Activated CD4-positive, alpha-beta T cell treated with anti-CD3 and anti-CD28 coated beads for 36 hours (primary cell): Measurements from ENCODE around the gene HMBS. TPM values are rescaled to one million over a fixed set of nuclear protein-coding genes. Genes with fewer than 3 reads are reported as not detected.
"Not testable (repeated sequence)": the region's sequence is repeated elsewhere in the genome, so short reads cannot be mapped to it uniquely, and the experiment has no call there.

ENCODE experiments used
- ATAC-seq: fragments of 200-7000 bp; cut with Tn5 transposase; one replicate; pipeline ENCODE4 v1.10.0; 2021; ENCODE audit warnings: mild to moderate bottlenecking, moderate library complexity
- CTCF ChIA-PET: fragments of 350-600 bp; sonication (Branson Sonifier 250); formaldehyde crosslinking; loops from one replicate; lab custom pipeline; 2021; ENCODE audit warnings: antibody characterized with exemption; lab: Charles Lee
- POLR2A ChIA-PET: fragments of 350-600 bp; sonication (Branson Sonifier 250); formaldehyde crosslinking; loops from one replicate; lab custom pipeline; 2021; ENCODE audit warnings: antibody characterized with exemption, inconsistent platforms; lab: Charles Lee
- DNase-seq: peaks from one replicate; pipeline ENCODE4 v3.0.0-alpha.2; 2020
- H3K27ac Mint-ChIP-seq: one replicate; pipeline ENCODE4 v1.8.0; 2021; ENCODE audit warnings: mixed read lengths
- H3K27me3 Mint-ChIP-seq: one replicate; pipeline ENCODE4 v1.8.0; 2021; ENCODE audit warnings: mixed read lengths
- H3K36me3 Mint-ChIP-seq: one replicate; pipeline ENCODE4 v1.8.0; 2021; ENCODE audit warnings: low read depth, mixed read lengths
- H3K4me1 Mint-ChIP-seq: one replicate; pipeline ENCODE4 v1.8.0; 2021; ENCODE audit warnings: mixed read lengths
- H3K4me3 Mint-ChIP-seq: one replicate; pipeline ENCODE4 v1.8.0; 2021; ENCODE audit warnings: mild to moderate bottlenecking, moderate library complexity, mixed read lengths
- H3K9me3 Mint-ChIP-seq: one replicate; pipeline ENCODE4 v1.8.0; 2021; ENCODE audit warnings: low read depth, mixed read lengths
- intact Hi-C, 2 experiments: fragments of 100-400 bp; cut with DNase I in 1 of 2; cut with micrococcal nuclease in 1 of 2; formaldehyde crosslinking; loops; one replicate each; pipeline versions ENCODE4 v1.14.2 to v1.15.1; 2022 to 2024; cut with DNase I, micrococcal nuclease
- total RNA-seq, 2 experiments: library from RNA; stranded (reverse); gene quantifications; one replicate each; pipeline ENCODE4 v1.2.3, GENCODE V29; 2021

The HMBS gene
- 10 to 100 TPM; 39.8 to 41.8 TPM for total RNA-seq

DNA sequence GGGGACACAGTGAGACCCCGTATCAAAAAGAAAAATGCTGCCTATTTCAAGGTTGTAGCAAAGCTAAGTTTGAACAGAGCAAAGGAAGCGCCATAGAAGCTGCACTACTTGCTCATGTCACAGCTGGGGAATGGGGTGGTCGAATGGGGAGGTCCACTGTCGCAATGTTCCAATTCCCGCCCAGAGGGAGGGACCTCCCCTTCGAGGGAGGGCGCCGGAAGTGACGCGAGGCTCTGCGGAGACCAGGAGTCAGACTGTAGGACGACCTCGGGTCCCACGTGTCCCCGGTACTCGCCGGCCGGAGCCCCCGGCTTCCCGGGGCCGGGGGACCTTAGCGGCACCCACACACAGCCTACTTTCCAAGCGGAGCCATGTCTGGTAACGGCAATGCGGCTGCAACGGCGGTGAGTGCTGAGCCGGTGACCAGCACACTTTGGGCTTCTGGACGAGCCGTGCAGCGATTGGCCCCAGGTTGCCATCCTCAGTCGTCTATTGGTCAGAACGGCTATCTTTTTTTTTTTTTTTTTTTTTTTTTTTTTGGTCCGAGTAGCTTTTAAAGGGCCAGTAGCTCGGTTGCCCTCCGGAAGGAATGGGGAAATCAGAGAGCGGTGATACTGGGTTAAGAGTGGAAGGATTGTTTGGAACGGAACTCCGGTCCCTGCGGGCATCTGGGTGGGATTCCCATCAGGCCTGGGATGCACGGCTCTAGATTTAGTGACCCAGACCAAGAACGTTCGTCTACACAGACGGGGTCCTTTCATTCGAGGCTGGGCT lies at the start of gene HMBS:
TSS of gene HMBS (plus strand) at position 219 of the 774 bp plus-strand sequence. CDS start at position 372, 153 bp downstream.
- H3K9me3 Mint-ChIP-seq, result no peaks in the 10 kb centered on the region
- no peaks in the 10 kb centered on the region for H3K27me3 Mint-ChIP-seq
- H3K4me1 Mint-ChIP-seq, result peaks cover 22% of the 10 kb centered on the region
- peaks cover 7% of the 10 kb centered on the region for H3K36me3 Mint-ChIP-seq
- ATAC-seq, result peak; percentile 94
- peak within 1 kb of the TSS; percentile 92 for H3K27ac Mint-ChIP-seq
- intact Hi-C loops, result loop anchor here (1.0 kb wide), 8 partner anchors 10 to 67 kb away; partner anchors contain the start of genes DPAGT1 (in 2 of the 2), VPS11 (in 2 of the 2), C2CD2L (in 1 of the 2) and HINFP (in 1 of the 2)
- ChIA-PET CTCF (interaction anchor here (0.6 to 2.6 kb wide), 16 partner anchors 11 to 271 kb away, joined by 3 to 12 read pairs (median 4); partner anchors contain the start of genes DPAGT1 and VPS11), POLR2A (interaction anchor here (0.6 to 3.0 kb wide), 11 partner anchors 8 to 121 kb away, joined by 3 to 28 read pairs (median 8); partner anchors contain the start of genes C2CD2L, CBL, DPAGT1 and VPS11)
- peak; percentile 96 for DNase-seq
- H3K4me3 Mint-ChIP-seq, result peak within 1 kb of the TSS; percentile 97

DNA sequence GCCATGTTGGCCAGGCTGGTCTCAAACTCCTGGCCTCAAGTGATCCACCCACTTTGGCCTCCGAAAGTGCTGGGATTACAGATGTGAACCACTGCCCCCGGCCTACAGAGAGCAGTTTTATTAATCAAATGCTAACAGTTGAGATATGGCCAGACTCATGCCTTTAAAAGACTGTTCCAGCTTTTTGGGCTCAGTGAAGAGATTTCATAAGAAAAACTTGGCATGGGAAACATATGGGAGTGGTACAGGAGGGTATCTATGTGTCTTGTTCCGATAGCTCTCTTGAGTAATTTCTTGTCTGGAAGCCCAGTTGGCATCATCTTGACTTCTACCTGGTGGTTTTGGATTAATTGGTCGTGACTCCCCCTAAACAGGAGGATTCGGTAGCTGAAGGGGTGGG lies 45.8 kb upstream of the HMBS start:
- Mint-ChIP-seq H3K4me3 (no peak overlapping the region), H3K9me3 (no peaks in the 10 kb centered on the region), H3K36me3 (no peaks in the 10 kb centered on the region), H3K27ac (no peak overlapping the region), H3K27me3 (no peaks in the 10 kb centered on the region), H3K4me1 (peaks cover 9% of the 10 kb centered on the region)
- ChIA-PET CTCF (no interaction called here), POLR2A (interaction anchor here (0.6 kb wide), 1 partner anchor 34 kb away, joined by 7 read pairs; no protein-coding TSS in a partner anchor)
- DNase-seq (no peak), ATAC-seq (no peak)
- intact Hi-C loops, result no loop called here

DNA sequence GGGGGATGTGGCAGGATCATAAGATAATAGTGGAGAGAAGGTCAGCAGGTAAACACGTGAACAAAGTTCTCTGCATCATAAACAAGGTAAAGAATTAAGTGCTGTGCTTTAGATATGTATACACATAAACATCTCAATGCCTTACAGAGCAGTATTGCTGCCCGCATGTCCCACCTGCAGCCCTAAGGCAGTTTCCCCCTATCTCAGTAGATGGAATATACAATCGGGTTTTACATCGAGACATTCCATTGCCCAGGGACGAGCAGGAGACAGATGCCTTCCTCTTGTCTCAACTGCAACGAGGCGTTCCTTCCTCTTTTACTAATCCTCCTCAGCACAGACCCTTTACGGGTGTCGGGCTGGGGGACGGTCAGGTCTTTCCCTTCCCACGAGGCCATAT lies 45.2 kb upstream of the HMBS start:
- CTCF ChIA-PET, H3K4me1 Mint-ChIP-seq, H3K36me3 Mint-ChIP-seq, DNase-seq, ATAC-seq, intact Hi-C loops, H3K27ac Mint-ChIP-seq, POLR2A ChIA-PET, H3K4me3 Mint-ChIP-seq, H3K27me3 Mint-ChIP-seq, H3K9me3 Mint-ChIP-seq: not testable (repeated sequence)

DNA sequence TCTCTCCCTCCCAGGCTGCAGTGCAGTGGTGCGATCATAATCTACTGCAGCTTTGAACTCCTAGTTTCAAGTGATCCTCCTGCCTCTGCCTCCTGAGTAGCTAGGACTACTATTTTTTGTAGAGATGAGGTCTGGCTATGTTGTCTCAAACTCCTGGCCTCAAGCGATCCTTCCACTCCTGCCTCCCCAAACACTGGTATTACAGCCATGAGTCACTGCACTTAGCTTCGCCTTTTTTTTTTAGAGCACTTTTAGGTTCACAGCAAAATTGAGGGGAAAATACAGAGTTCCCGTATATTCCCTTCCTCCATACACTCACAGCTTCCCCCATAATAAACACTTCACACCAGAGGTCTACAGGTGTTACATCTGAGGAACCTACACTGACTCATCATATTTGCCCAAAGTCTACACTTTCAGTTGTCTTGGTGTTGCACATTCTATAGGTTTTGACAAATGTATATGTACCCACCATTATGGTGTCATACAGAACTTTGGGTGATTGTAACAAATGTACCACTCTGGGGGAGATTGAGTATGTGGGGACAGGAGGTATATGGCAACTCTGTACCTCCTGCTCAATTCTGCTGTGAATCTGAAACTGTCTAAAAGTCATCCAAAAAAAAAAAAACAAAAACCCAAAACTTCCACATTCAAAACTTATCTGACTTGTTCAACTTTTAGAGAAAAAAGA lies 42.7 kb upstream of the HMBS start:
- no peaks in the 10 kb centered on the region for H3K9me3 Mint-ChIP-seq
- POLR2A ChIA-PET, result interaction anchor here (0.6 to 1.3 kb wide), 3 partner anchors 13 to 15 kb away, joined by 4 to 5 read pairs (median 5); partner anchors contain the start of gene HYOU1
- intact Hi-C loops, result no loop called here
- no peaks in the 10 kb centered on the region for H3K27me3 Mint-ChIP-seq
- no peak for DNase-seq
- CTCF ChIA-PET, result interaction anchor here (0.5 to 0.7 kb wide), 3 partner anchors 9 to 252 kb away, joined by 3 read pairs; no protein-coding TSS in a partner anchor
- ATAC-seq, result peak; percentile 81
- peaks cover 9% of the 10 kb centered on the region for H3K4me1 Mint-ChIP-seq
- H3K4me3 Mint-ChIP-seq, result no peak overlapping the region
- H3K27ac Mint-ChIP-seq, result peak overlapping the region; percentile 0
- H3K36me3 Mint-ChIP-seq, result peaks cover 16% of the 10 kb centered on the region

DNA sequence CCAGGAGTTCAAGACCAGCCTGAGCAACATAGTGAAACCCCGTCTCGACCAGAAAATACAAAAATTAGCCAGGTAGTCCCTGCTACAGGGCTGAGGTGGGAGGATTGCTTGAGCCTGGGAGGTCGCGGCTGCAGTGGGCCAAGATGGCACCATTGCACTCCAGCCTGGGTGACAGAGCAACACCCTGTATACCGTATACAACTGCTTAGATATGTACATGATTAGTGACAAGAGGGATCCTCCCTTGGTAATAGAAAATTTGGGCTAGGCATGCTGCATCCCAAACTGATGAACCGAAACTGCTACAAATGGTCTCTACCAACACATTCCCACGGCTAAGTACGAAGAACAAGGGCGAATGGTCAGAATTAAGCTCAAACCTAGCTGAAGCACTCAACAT lies 41.8 kb upstream of the HMBS start:
- no peak overlapping the region for H3K4me3 Mint-ChIP-seq
- peaks cover 24% of the 10 kb centered on the region for H3K36me3 Mint-ChIP-seq
- H3K9me3 Mint-ChIP-seq, result no peaks in the 10 kb centered on the region
- ATAC-seq (no peak), DNase-seq (no peak)
- peaks cover 12% of the 10 kb centered on the region for H3K4me1 Mint-ChIP-seq
- intact Hi-C loops, result no loop called here
- ChIA-PET POLR2A (no interaction called here), CTCF (interaction anchor here (1.2 to 1.7 kb wide), 3 partner anchors 13 to 153 kb away, joined by 4 to 10 read pairs (median 4); no protein-coding TSS in a partner anchor)
- no peak overlapping the region for H3K27ac Mint-ChIP-seq
- no peaks in the 10 kb centered on the region for H3K27me3 Mint-ChIP-seq

DNA sequence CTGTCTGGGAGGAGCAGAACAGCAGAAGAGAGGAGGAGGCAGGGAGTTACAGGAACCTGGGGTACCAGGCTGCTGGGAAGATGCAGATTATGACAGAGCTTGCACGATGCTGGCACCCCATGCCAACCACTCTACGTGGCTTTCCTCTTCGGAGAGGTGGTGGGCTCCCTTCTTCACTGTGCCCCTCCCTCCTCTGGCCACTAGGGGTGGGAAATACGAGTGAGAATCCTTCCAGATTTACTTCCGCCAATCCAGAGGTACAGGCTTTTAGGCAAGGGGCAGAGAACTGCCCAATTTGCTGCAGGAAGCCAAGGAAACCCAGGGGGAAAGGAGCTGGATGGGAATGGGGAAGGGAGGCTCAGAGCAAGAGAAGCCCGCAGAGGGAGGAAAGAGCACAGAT lies 40.0 kb upstream of the HMBS start:
- DNase-seq (no peak), ATAC-seq (no peak)
- intact Hi-C loops, result no loop called here
- Mint-ChIP-seq H3K36me3 (peaks cover 40% of the 10 kb centered on the region), H3K4me1 (peaks cover 12% of the 10 kb centered on the region), H3K9me3 (no peaks in the 10 kb centered on the region), H3K27ac (no peak overlapping the region), H3K27me3 (no peaks in the 10 kb centered on the region), H3K4me3 (no peak overlapping the region)
- POLR2A ChIA-PET, result interaction anchor here (0.6 kb wide), 1 partner anchor 76 kb away, joined by 3 read pairs; no protein-coding TSS in a partner anchor
- CTCF ChIA-PET, result interaction anchor here (0.7 to 1.5 kb wide), 2 partner anchors 15 to 260 kb away, joined by 3 to 4 read pairs; no protein-coding TSS in a partner anchor

DNA sequence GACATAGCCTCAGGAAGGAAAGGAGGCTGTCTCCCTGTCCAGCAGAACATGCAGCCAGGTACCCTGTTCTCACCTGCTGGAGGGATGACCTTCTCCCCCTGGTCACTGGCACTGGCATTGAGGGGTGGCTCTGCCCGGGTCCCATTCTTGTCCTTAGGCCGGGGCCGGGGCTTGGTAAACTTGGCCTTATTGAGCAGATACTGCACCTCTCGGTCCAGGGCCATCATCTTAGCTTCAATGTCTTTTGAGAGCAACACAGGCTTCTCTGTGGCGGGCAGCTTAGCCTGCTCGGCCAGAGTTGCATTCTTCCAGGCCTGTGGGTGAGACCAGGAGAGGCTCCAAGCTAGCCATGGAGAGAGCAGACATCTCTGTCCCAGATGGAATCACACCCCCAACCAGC lies 38.2 kb upstream of the HMBS start:
- no peak for DNase-seq
- peaks cover 51% of the 10 kb centered on the region for H3K36me3 Mint-ChIP-seq
- ChIA-PET CTCF (interaction anchor here (0.6 to 1.4 kb wide), 3 partner anchors 11 to 278 kb away, joined by 3 read pairs; no protein-coding TSS in a partner anchor), POLR2A (no interaction called here)
- peaks cover 16% of the 10 kb centered on the region for H3K4me1 Mint-ChIP-seq
- H3K27me3 Mint-ChIP-seq, result no peaks in the 10 kb centered on the region
- H3K4me3 Mint-ChIP-seq, result no peak overlapping the region
- intact Hi-C loops, result no loop called here
- no peak overlapping the region for H3K27ac Mint-ChIP-seq
- H3K9me3 Mint-ChIP-seq, result no peaks in the 10 kb centered on the region
- ATAC-seq, result no peak

DNA sequence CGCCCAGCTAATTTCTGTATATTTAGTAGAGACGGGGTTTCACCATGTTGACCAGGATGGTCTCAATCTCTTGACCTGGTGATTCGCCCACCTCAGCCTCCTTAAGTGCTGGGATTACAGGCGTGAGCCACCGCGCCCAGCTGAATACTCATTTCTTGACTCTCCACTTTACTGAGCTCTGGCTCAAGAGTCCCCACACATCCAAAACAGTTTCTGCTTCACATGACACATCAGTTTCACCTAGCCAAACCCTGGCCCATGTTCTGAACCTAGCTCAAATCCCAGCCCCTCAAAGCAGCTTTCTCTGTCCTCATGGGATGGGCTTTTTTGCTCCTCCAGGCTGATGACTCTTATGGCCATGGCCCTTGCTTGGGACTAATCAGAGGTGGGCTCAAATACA lies 37.5 kb upstream of the HMBS start:
- Mint-ChIP-seq H3K36me3 (peaks cover 55% of the 10 kb centered on the region), H3K27ac (peak overlapping the region; percentile 38), H3K27me3 (no peaks in the 10 kb centered on the region), H3K9me3 (no peaks in the 10 kb centered on the region), H3K4me1 (peaks cover 15% of the 10 kb centered on the region), H3K4me3 (no peak overlapping the region)
- peak; percentile 40 for ATAC-seq
- POLR2A ChIA-PET, result no interaction called here
- DNase-seq, result no peak
- intact Hi-C loops, result no loop called here
- CTCF ChIA-PET, result interaction anchor here (0.6 to 1.4 kb wide), 5 partner anchors 11 to 452 kb away, joined by 3 read pairs; partner anchors contain the start of gene DPAGT1

DNA sequence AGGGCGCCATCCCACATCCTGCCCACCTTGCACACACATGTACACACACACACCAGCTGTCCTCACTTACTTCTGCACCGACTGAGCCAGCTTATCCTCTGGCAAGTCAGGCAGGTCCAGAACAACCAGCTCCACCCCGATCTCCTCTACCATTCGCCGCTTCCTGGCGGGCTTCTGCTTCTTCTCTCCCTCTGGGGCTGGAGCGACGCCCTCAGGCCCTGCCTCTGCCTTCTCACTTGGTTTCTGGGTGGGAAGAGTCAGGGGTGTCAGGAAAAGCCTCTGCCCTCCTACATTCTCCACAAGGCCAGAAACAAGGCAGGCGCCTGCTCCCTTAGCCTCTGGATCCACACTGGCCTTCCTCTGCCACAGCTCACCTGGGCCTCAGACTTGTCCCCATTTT lies 36.0 kb upstream of the HMBS start:
- Mint-ChIP-seq H3K27me3 (no peaks in the 10 kb centered on the region), H3K4me3 (no peak overlapping the region), H3K9me3 (no peaks in the 10 kb centered on the region), H3K27ac (no peak overlapping the region), H3K4me1 (peaks cover 21% of the 10 kb centered on the region), H3K36me3 (peaks cover 69% of the 10 kb centered on the region)
- no peak for DNase-seq
- POLR2A ChIA-PET, result no interaction called here
- intact Hi-C loops, result no loop called here
- CTCF ChIA-PET, result interaction anchor here (0.7 kb wide), 1 partner anchor 13 kb away, joined by 3 read pairs; no protein-coding TSS in a partner anchor
- no peak for ATAC-seq

DNA sequence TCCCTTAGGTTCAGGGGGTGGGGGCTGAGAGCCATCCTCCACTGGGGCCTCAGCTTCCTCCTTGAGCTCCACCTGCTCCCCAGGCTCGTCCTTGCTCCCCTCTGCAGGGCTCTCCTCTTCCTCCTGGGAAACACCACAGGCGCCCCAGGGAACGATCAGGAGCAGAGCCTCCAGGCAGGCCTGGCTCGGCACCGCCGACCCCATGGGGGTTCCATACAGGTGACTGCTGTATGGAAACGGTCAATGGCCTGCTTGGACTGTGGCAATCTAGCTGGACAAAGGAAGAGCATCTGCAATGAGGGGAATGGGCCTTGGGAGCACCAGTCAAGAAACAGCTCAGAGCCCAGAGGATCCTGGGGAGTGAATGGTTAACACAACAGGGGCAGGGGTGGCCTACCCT lies 35.6 kb upstream of the HMBS start:
- intact Hi-C loops, result no loop called here
- ATAC-seq (no peak), DNase-seq (no peak)
- no peak overlapping the region for H3K4me3 Mint-ChIP-seq
- ChIA-PET CTCF (no interaction called here), POLR2A (no interaction called here)
- peaks cover 21% of the 10 kb centered on the region for H3K4me1 Mint-ChIP-seq
- no peak overlapping the region for H3K27ac Mint-ChIP-seq
- H3K9me3 Mint-ChIP-seq, result no peaks in the 10 kb centered on the region
- no peaks in the 10 kb centered on the region for H3K27me3 Mint-ChIP-seq
- peaks cover 74% of the 10 kb centered on the region for H3K36me3 Mint-ChIP-seq
